Endothelial cell of umbilical vein (primary cell): ENCODE measurements around the gene LAD1. TPM values are rescaled to one million over a fixed set of nuclear protein-coding genes. Genes with fewer than 3 reads are reported as not detected.

Experiments used
- BruUV-seq: library from RNA; stranded (reverse); fragments of 400-500 nt; replicated peaks from 2 replicates; lab custom pipeline; 2021; lab: Mats Ljungman, UMichigan
- CTCF ChIA-PET: fragments of 300-600, 350-600 bp; sonication (Branson Sonifier 250); formaldehyde crosslinking; loops from one replicate; lab custom pipeline; 2021; ENCODE audit warnings: antibody characterized with exemption, inconsistent platforms; lab: Charles Lee
- POLR2A ChIA-PET: fragments of 300-600, 350-600 bp; sonication (Branson Sonifier 250); formaldehyde crosslinking; loops from one replicate; lab custom pipeline; 2021; ENCODE audit warnings: antibody characterized with exemption, inconsistent platforms; lab: Charles Lee
- DNase-seq: peaks from one replicate; pipeline ENCODE4 v3.0.0-alpha.2; 2011; ENCODE audit warnings: low read depth, low spot score
- FAIRE-seq: peaks from 2 replicates; lab custom pipeline; 2011; peaks lifted over from hg19 to GRCh38; lab: Jason Lieb, UNC
- H2AFZ ChIP-seq: 2 replicates; pipeline ENCODE4 v1.6.0; 2012; ENCODE audit warnings: low read depth, low read length, control low read depth, inconsistent platforms
- H3K27ac ChIP-seq: 2 replicates; pipeline ENCODE4 v1.5.1; 2011; ENCODE audit warnings: low read depth, mild to moderate bottlenecking, control low read depth, low read length, moderate library complexity; ENCODE audit not compliant: insufficient read depth
- H3K27me3 ChIP-seq, 2 experiments: 2 replicates each; pipeline versions ENCODE4 v1.6.0 to v1.6.1; 2011; ENCODE audit warnings: low read length in 2 of 2, mixed read lengths in 1 of 2; ENCODE audit not compliant: control insufficient read depth in 2 of 2, insufficient read depth in 2 of 2
- H3K36me3 ChIP-seq, 2 experiments: 2 replicates in 1 of 2; 3 replicates in 1 of 2; pipeline ENCODE4 v1.5.1; 2011; ENCODE audit warnings: low read length in 2 of 2, mild to moderate bottlenecking in 1 of 2, moderate library complexity in 1 of 2; ENCODE audit not compliant: control insufficient read depth in 2 of 2, insufficient read depth in 2 of 2; ENCODE audit errors: extremely low read depth in 1 of 2
- H3K4me1 ChIP-seq: 3 replicates; pipeline ENCODE4 v1.5.1; 2011; ENCODE audit warnings: mild to moderate bottlenecking, low read length; ENCODE audit not compliant: control insufficient read depth, insufficient read depth; ENCODE audit errors: extremely low read depth
- H3K4me2 ChIP-seq: 2 replicates; pipeline ENCODE4 v1.6.1; 2011; ENCODE audit warnings: low read length, control low read depth, mixed read lengths; ENCODE audit not compliant: insufficient read depth
- H3K4me3 ChIP-seq, 3 experiments: fragments of 200-600 bp in 1 of 3; sonication (generic), shearing (Covaris generic) in 1 of 3; replicated peaks in 1 of 3; 2 replicates each; pipeline ENCODE4 v1.5.1; 2011 to 2016; ENCODE audit warnings: control low read depth in 3 of 3, low read length in 3 of 3, mild to moderate bottlenecking in 2 of 3, inconsistent platforms in 1 of 3, low read depth in 1 of 3, moderate library complexity in 1 of 3; ENCODE audit not compliant: insufficient read depth in 1 of 3
- H3K79me2 ChIP-seq: 2 replicates; pipeline ENCODE4 v1.6.0; 2012; ENCODE audit warnings: low read length, inconsistent platforms; ENCODE audit not compliant: control insufficient read depth, insufficient read depth
- H3K9ac ChIP-seq: replicated peaks from 2 replicates; pipeline ENCODE3; 2011; ENCODE audit warnings: low read length, control low read depth; ENCODE audit not compliant: insufficient read depth; ENCODE audit errors: extremely low read depth
- H3K9me1 ChIP-seq: replicated peaks from 3 replicates; pipeline ENCODE4 v1.6.0; 2011; ENCODE audit warnings: mild to moderate bottlenecking, low read length; ENCODE audit not compliant: control insufficient read depth, insufficient read depth; ENCODE audit errors: extremely low read depth
- H3K9me3 ChIP-seq: replicated peaks from 2 replicates; pipeline ENCODE4 v1.5.1; 2012; ENCODE audit warnings: low read length, inconsistent platforms; ENCODE audit not compliant: control insufficient read depth, insufficient read depth
- H4K20me1 ChIP-seq: replicated peaks from 2 replicates; pipeline ENCODE3; 2011; ENCODE audit warnings: mild to moderate bottlenecking, low read length; ENCODE audit not compliant: control insufficient read depth, insufficient read depth; ENCODE audit errors: extremely low read depth
- JUN ChIP-seq: IDR thresholded peaks from 2 replicates; pipeline ENCODE4 v1.6.1; 2011; ENCODE audit warnings: borderline replicate concordance, low read depth; ENCODE audit not compliant: insufficient read length, insufficient read depth
- POLR2A ChIP-seq: IDR thresholded peaks from 2 replicates; pipeline ENCODE4 v1.6.1; 2012; ENCODE audit warnings: low read depth, mild to moderate bottlenecking, control low read depth, low read length
- dilution Hi-C: fragments of 300-500 bp; cut with MboI; formaldehyde crosslinking; loops from one replicate; pipeline ENCODE4 v1.15.0; 2019; ENCODE audit warnings: low sequenced_read_pairs; ENCODE audit not compliant: extremely low pct_ligation_motif_present
- intact Hi-C: fragments of 100-400 bp; cut with micrococcal nuclease; formaldehyde crosslinking; loops from one replicate; pipeline ENCODE4 v1.10.0; 2022
- polyA plus RNA-seq, 4 experiments: library from polyadenylated mRNA; depleted of rRNA in 3 of 4; stranded (reverse) in 3 of 4; unstranded in 1 of 4; fragments of >200 nt; gene quantifications; 2 replicates each; pipeline versions ENCODE4 v1.2.1 to v1.2.3, GENCODE V29; 2011 to 2012; ENCODE audit warnings: missing spikeins in 1 of 4
- total RNA-seq: library from RNA; stranded (reverse); gene quantifications from 2 replicates; pipeline ENCODE4 v1.2.3, GENCODE V29; 2021
- TF ChIP-seq, protein P1 (sequence below): IDR thresholded peaks from 2 replicates; pipeline ENCODE4 v1.6.1; 2011; ENCODE audit not compliant: insufficient read depth, insufficient read length

The LAD1 gene
- total and polyA plus RNA-seq, 2 donors (not counting 3 experiments of a cell fraction or from before 2014, with no cell fraction given), result not detected

DNA sequence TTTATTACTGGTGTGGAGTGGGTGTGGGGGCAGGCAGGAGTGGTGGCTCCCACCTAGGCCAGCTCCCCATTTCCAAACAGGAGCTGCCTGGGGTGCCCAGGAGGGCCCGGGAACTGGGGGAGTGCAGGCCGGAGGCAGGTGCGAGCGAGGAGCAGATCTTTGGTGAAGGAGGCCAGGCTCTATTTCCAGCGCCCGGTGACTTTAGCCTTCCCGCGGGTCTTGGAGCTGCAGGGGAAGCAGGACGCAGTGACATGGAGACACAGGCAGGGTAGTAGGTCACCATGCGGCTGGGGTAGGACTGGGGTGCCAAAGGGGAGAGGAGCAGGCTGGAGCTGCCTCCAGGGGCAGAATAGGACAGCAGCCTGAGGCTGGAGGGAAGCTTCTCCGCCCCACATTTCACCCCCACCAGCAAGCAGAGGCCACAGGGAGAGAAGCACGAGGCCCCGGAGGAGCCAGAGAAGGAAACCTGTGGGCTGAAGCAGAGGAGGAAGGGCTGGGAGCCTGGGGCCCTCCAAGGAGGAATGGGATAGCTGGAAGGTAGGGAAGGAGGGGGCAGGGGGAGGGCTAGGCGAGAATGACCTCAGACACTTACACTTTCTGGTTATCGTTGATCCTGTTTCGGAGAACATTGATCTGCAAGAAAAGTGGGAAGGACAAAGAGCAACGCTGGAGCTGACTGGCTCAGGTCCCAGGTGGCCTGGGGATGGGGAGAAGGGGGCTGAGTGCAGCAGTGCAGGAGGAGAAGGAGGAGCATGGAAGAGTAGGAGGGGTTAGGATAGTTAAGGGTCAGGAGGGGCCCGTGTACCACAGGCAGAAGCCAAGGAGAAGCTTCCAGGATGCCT, 39.9 kb downstream of the LAD1 start:
- Histone ChIP-seq H3K36me3 (no peaks in the 10 kb centered on the region), H3K4me2 (no peak overlapping the region), H3K9ac (no peak overlapping the region), H3K27ac (no peak overlapping the region), H3K4me1 (peaks cover 6% of the 10 kb centered on the region), H3K9me1 (no peaks in the 10 kb centered on the region), H3K79me2 (no peaks in the 10 kb centered on the region), H4K20me1 (no peaks in the 10 kb centered on the region), H3K4me3 (no peak overlapping the region), H3K9me3 (no peaks in the 10 kb centered on the region), H3K27me3 (peaks cover 0 to 3% of the 10 kb centered on the region in 2 experiments), H2AFZ (no peak overlapping the region)
- BruUV-seq, result no TSS peak
- TF ChIP-seq POLR2A, result no peak
- ChIA-PET POLR2A (interaction anchor here (0.9 kb wide), 1 partner anchor 9 kb away, joined by 3 read pairs; no protein-coding TSS in a partner anchor), CTCF (interaction anchor here (0.6 to 6.8 kb wide), 8 partner anchors 10 to 106 kb away, joined by 3 to 109 read pairs (median 14); no protein-coding TSS in a partner anchor)
- FAIRE-seq (no peak), DNase-seq (no peak)
- dilution Hi-C loops (no loop called here), intact Hi-C loops (no loop called here)

- intact Hi-C loops, result no loop called here
- Histone ChIP-seq H3K4me1 (peaks cover 6% of the 10 kb centered on the region), H3K9me3 (no peaks in the 10 kb centered on the region), H3K9ac (no peak overlapping the region), H3K4me2 (no peak overlapping the region), H3K4me3 (no peak overlapping the region), H3K79me2 (no peaks in the 10 kb centered on the region), H4K20me1 (no peaks in the 10 kb centered on the region), H2AFZ (no peak overlapping the region), H3K27me3 (peaks cover 0 to 3% of the 10 kb centered on the region in 2 experiments), H3K27ac (no peak overlapping the region), H3K9me1 (no peaks in the 10 kb centered on the region), H3K36me3 (no peaks in the 10 kb centered on the region)
- TF ChIP-seq, protein P1, sequence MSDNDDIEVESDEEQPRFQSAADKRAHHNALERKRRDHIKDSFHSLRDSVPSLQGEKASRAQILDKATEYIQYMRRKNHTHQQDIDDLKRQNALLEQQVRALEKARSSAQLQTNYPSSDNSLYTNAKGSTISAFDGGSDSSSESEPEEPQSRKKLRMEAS, result no peak
- TF ChIP-seq JUN, result peak; percentile 8
- ChIA-PET POLR2A (interaction anchor here (0.9 kb wide), 1 partner anchor 9 kb away, joined by 3 read pairs; no protein-coding TSS in a partner anchor), CTCF (interaction anchor here (0.6 to 6.8 kb wide), 5 partner anchors 10 to 105 kb away, joined by 3 to 109 read pairs (median 11); no protein-coding TSS in a partner anchor)
- BruUV-seq, result no TSS peak
- peak; percentile 35 for FAIRE-seq
- dilution Hi-C loops, result no loop called here
- no peak for DNase-seq
Observed at GRCh38 chr1:201358596-201358995, 40.5 kb downstream of the LAD1 start.
